ENCODE data around the gene KRTAP20-2. TPM values are rescaled to one million over a fixed set of nuclear protein-coding genes. Genes with fewer than 3 reads are reported as not detected.

KRTAP20-2 gene
- total and polyA plus RNA-seq, 7 donors = not detected

- Histone ChIP-seq H3K36me3 (ENCODE audit: insufficient read depth in 1 of 2, low read depth in 1 of 2) (no peaks in the 10 kb centered on the region), H3K27ac (no peak overlapping the region), H3K9me3 (no peaks in the 10 kb centered on the region), H3K4me3 (no peak overlapping the region), H3K27me3 (ENCODE audit: insufficient read depth in 3 of 3, low read length in 2 of 3) (no peaks in the 10 kb centered on the region), H3K4me1 (no peaks in the 10 kb centered on the region)
- ATAC-seq (no peak), DNase-seq (no peak)
- WGBS, 3 donors = 83 to 87% (median 86%) methylated on average over 2 of the region's 2 CpGs
- intact Hi-C loops (cut with DNase I) = no loop called here
- TF ChIP-seq, protein P1, sequence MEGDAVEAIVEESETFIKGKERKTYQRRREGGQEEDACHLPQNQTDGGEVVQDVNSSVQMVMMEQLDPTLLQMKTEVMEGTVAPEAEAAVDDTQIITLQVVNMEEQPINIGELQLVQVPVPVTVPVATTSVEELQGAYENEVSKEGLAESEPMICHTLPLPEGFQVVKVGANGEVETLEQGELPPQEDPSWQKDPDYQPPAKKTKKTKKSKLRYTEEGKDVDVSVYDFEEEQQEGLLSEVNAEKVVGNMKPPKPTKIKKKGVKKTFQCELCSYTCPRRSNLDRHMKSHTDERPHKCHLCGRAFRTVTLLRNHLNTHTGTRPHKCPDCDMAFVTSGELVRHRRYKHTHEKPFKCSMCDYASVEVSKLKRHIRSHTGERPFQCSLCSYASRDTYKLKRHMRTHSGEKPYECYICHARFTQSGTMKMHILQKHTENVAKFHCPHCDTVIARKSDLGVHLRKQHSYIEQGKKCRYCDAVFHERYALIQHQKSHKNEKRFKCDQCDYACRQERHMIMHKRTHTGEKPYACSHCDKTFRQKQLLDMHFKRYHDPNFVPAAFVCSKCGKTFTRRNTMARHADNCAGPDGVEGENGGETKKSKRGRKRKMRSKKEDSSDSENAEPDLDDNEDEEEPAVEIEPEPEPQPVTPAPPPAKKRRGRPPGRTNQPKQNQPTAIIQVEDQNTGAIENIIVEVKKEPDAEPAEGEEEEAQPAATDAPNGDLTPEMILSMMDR (IDR thresholded peaks at IDR 0.05) = no peak
Measured at GRCh38 chr21:30605968-30606367, 29.0 kb upstream of the KRTAP20-2 start.

GRCh38 chr21:30612132-30612531 lies 22.9 kb upstream of the KRTAP20-2 start:
- Histone ChIP-seq H3K27me3 (ENCODE audit: insufficient read depth in 3 of 3, low read length in 2 of 3) (no peaks in the 10 kb centered on the region), H3K9me3 (no peaks in the 10 kb centered on the region), H3K27ac (no peak overlapping the region), H3K4me3 (no peak overlapping the region), H3K36me3 (ENCODE audit: insufficient read depth in 1 of 2, low read depth in 1 of 2) (no peaks in the 10 kb centered on the region), H3K4me1 (no peaks in the 10 kb centered on the region)
- no peak for ATAC-seq
- DNase-seq = no peak
- 83 to 92% (median 87%) methylated on average over 2 of the region's 2 CpGs for WGBS, 3 donors
- TF ChIP-seq, protein P1 (IDR thresholded peaks at IDR 0.05) = no peak
- intact Hi-C loops (cut with DNase I) = no loop called here

DNA sequence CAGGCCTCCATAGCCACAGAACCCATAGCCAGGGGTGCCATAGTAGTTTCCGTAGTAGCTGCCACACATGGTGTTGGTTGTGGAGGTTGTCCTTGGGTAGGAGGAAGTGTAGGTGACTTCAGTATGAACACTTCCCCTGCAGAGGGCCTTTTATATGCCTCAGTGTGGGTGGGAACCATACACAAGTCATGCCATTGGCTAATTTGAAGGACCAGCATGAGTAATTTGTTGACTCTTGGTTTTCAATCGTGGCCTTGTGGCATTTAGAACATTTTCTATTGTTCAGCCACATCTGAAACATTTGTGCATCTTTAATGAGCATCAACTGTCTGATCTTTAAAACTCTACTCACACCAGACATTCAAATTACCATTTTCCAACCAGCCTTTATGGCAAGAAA lies 21.2 kb upstream of the KRTAP20-2 start, which contains the start of gene KRTAP6-1:
Gene KRTAP6-1, minus strand, starts transcription at position 95 of the 400 bp plus-strand sequence. Its CDS starts 26 bp downstream, at position 69.
- no peak for DNase-seq

DNA sequence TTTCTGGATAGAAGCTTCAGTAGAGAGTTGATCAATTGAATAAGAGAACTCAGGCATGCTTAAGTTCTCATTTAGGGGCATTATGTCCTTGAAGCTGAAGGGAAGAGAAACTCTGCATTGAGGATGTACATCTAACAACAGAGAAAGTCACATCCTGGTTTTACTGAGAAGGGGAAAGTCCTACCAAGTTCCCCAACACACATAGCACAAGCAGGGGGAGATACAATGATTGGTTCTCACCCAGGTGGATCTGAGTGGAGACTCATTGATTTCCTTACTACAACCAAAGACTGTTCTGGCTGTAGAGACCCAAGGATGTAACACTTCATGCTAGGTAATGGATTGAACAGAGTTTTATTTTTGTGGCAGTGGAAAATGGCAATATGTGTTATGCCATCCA lies 19.8 kb upstream of the KRTAP20-2 start:
- DNase-seq (no peak), ATAC-seq (no peak)
- no peaks in the 10 kb centered on the region for H3K4me1 ChIP-seq
- no peak overlapping the region for H3K4me3 ChIP-seq
- H3K36me3 ChIP-seq (ENCODE audit: insufficient read depth in 1 of 2, low read depth in 1 of 2) = no peaks in the 10 kb centered on the region
- intact Hi-C loops (cut with DNase I) = no loop called here
- H3K27me3 ChIP-seq (ENCODE audit: insufficient read depth in 3 of 3, low read length in 2 of 3) = no peaks in the 10 kb centered on the region
- no peak overlapping the region for H3K27ac ChIP-seq
- no peaks in the 10 kb centered on the region for H3K9me3 ChIP-seq
- TF ChIP-seq, protein P1 (IDR thresholded peaks at IDR 0.05) = no peak

More for the DNA sequence above, 21.2 kb upstream of the KRTAP20-2 start, which contains the start of gene KRTAP6-1:
- no peaks in the 10 kb centered on the region for H3K4me1 ChIP-seq
- TF ChIP-seq, protein P1 (IDR thresholded peaks at IDR 0.05) = no peak
- no peaks in the 10 kb centered on the region for H3K9me3 ChIP-seq
- no peaks in the 10 kb centered on the region for H3K36me3 ChIP-seq (ENCODE audit: insufficient read depth in 1 of 2, low read depth in 1 of 2)
- no peak within 1 kb of the TSS for H3K27ac ChIP-seq
- ATAC-seq = no peak
- 72 to 75% (median 73%) methylated on average over 2 of the region's 2 CpGs for WGBS, 3 donors
- H3K4me3 ChIP-seq = no peak within 1 kb of the TSS
- intact Hi-C loops (cut with DNase I) = no loop called here
- no peaks in the 10 kb centered on the region for H3K27me3 ChIP-seq (ENCODE audit: insufficient read depth in 3 of 3, low read length in 2 of 3)

GRCh38 chr21:30616125-30616524 lies 18.9 kb upstream of the KRTAP20-2 start, which contains the start of gene KRTAP20-1:
Gene KRTAP20-1 (plus strand): TSS chr21:30616425. CDS start chr21:30616455, 30 bp downstream.
- no peak for ATAC-seq
- no peak within 1 kb of the TSS for H3K4me3 ChIP-seq
- H3K9me3 ChIP-seq = no peaks in the 10 kb centered on the region
- no peaks in the 10 kb centered on the region for H3K36me3 ChIP-seq (ENCODE audit: insufficient read depth in 1 of 2, low read depth in 1 of 2)
- intact Hi-C loops (cut with DNase I) = no loop called here
- DNase-seq = no peak
- no peaks in the 10 kb centered on the region for H3K4me1 ChIP-seq
- H3K27me3 ChIP-seq (ENCODE audit: insufficient read depth in 3 of 3, low read length in 2 of 3) = no peaks in the 10 kb centered on the region
- TF ChIP-seq, protein P1 (IDR thresholded peaks at IDR 0.05) = no peak
- H3K27ac ChIP-seq = no peak within 1 kb of the TSS
- WGBS, 3 donors = 88 to 96% (median 92%) methylated on average over 2 of the region's 2 CpGs

Data from psoas muscle (tissue), 8 donors.